Spinal cord (tissue), 10 donors: ENCODE data around the gene ABHD14A. TPM values are rescaled to one million over a fixed set of nuclear protein-coding genes. Genes with fewer than 3 reads are reported as not detected.

Experiments
- DNase-seq, 6 donors: peaks; one replicate each; pipeline versions ENCODE4 v3.0.0 to v3.0.0-alpha.2; 2013 to 2015; ENCODE audit warnings: low spot score in 6 of 6, low read depth in 4 of 6
- H3K27ac ChIP-seq: one replicate; pipeline ENCODE4 v1.5.1; 2013; ENCODE audit warnings: low read depth, low read length, control low read depth
- H3K27me3 ChIP-seq: one replicate; pipeline ENCODE4 v1.6.1; 2013; ENCODE audit warnings: low read length; ENCODE audit not compliant: control insufficient read depth, insufficient read depth
- H3K36me3 ChIP-seq: one replicate; pipeline ENCODE4 v1.6.1; 2013; ENCODE audit warnings: low read length; ENCODE audit not compliant: control insufficient read depth, insufficient read depth
- H3K4me1 ChIP-seq: one replicate; pipeline ENCODE4 v1.6.1; 2013; ENCODE audit warnings: low read length; ENCODE audit not compliant: control insufficient read depth, insufficient read depth
- H3K4me3 ChIP-seq: one replicate; pipeline ENCODE4 v1.5.1; 2013; ENCODE audit warnings: low read depth, low read length, control low read depth
- H3K9me3 ChIP-seq: one replicate; pipeline ENCODE4 v1.6.1; 2013; ENCODE audit warnings: low read length; ENCODE audit not compliant: control insufficient read depth, insufficient read depth
- WGBS: methylation state at CpG from one replicate; pipeline ENCODE4 v1.1.5; 2013; ENCODE audit warnings: missing lambda C conversion rate; ENCODE audit not compliant: insufficient coverage; 5-methylcytosine and 5-hydroxymethylcytosine counted together
- polyA plus RNA-seq, 2 donors: library from polyadenylated mRNA; unstranded; fragments of 120-200 nt; gene quantifications; one replicate each; pipeline ENCODE4 v1.2.1, GENCODE V29; 2013; ENCODE audit not compliant: insufficient read length in 2 of 2
- total RNA-seq, 2 donors: library from RNA; depleted of rRNA in 1 of 2; stranded (reverse); fragments of 120-200 nt in 1 of 2; fragments of >200 nt in 1 of 2; gene quantifications; one replicate each; pipeline versions ENCODE4 v1.2.3 to v1.2.4, GENCODE V29; 2013 to 2014
- donor health status: healthy.

The ABHD14A gene
- total and polyA plus RNA-seq, 4 donors = 20.5 to 66.6 (median 58.1) TPM

- Histone ChIP-seq H3K9me3 (no peaks in the 10 kb centered on the region), H3K27ac (peak overlapping the region; percentile 4), H3K4me1 (peaks cover 57% of the 10 kb centered on the region), H3K36me3 (no peaks in the 10 kb centered on the region), H3K27me3 (no peaks in the 10 kb centered on the region), H3K4me3 (no peak overlapping the region)
- 79% methylated on average over 4 of the region's 4 CpGs for WGBS
- DNase-seq = no peak
These were observed 30.1 kb downstream of the ABHD14A start for GRCh38 chr3:52004906-52005395.

GRCh38 chr3:52005571-52005986, 30.7 kb downstream of the ABHD14A start:
- H3K27me3 ChIP-seq = no peaks in the 10 kb centered on the region
- H3K27ac ChIP-seq = peak overlapping the region; percentile 4
- WGBS = 10% methylated on average over 15 of the region's 15 CpGs
- peak in 2 of 6 donors; percentile 68 to 86 for DNase-seq
- H3K4me1 ChIP-seq = peaks cover 57% of the 10 kb centered on the region
- no peaks in the 10 kb centered on the region for H3K36me3 ChIP-seq
- H3K9me3 ChIP-seq = no peaks in the 10 kb centered on the region
- no peak overlapping the region for H3K4me3 ChIP-seq

- Histone ChIP-seq H3K27ac (no peak overlapping the region), H3K4me3 (no peak overlapping the region), H3K27me3 (no peaks in the 10 kb centered on the region), H3K4me1 (peaks cover 57% of the 10 kb centered on the region), H3K9me3 (no peaks in the 10 kb centered on the region), H3K36me3 (no peaks in the 10 kb centered on the region)
- WGBS = 55% methylated on average over 8 of the region's 8 CpGs
- no peak for DNase-seq
These were observed 31.4 kb downstream of the ABHD14A start for GRCh38 chr3:52006017-52006819.

- no peaks in the 10 kb centered on the region for H3K36me3 ChIP-seq
- H3K4me3 ChIP-seq = no peak overlapping the region
- H3K27me3 ChIP-seq = no peaks in the 10 kb centered on the region
- DNase-seq = no peak
- no peak overlapping the region for H3K27ac ChIP-seq
- H3K4me1 ChIP-seq = peaks cover 51% of the 10 kb centered on the region
- no peaks in the 10 kb centered on the region for H3K9me3 ChIP-seq
- 83% methylated on average over 5 of the region's 6 CpGs for WGBS
These were observed 31.9 kb downstream of the ABHD14A start for GRCh38 chr3:52006820-52007133.

- WGBS = 80% methylated on average over 1 of the region's 4 CpGs
- Histone ChIP-seq H3K27me3 (no peaks in the 10 kb centered on the region), H3K4me1 (peaks cover 46% of the 10 kb centered on the region), H3K9me3 (no peaks in the 10 kb centered on the region), H3K27ac (no peak overlapping the region), H3K4me3 (no peak overlapping the region), H3K36me3 (no peaks in the 10 kb centered on the region)
- DNase-seq = no peak
These were observed 32.4 kb downstream of the ABHD14A start for GRCh38 chr3:52007291-52007690.

GRCh38 chr3:52010431-52010830, 35.6 kb downstream of the ABHD14A start:
- H3K4me3 ChIP-seq = no peak overlapping the region
- no peak for DNase-seq
- no peaks in the 10 kb centered on the region for H3K36me3 ChIP-seq
- H3K27ac ChIP-seq = no peak overlapping the region
- H3K4me1 ChIP-seq = peaks cover 20% of the 10 kb centered on the region
- no peaks in the 10 kb centered on the region for H3K9me3 ChIP-seq
- H3K27me3 ChIP-seq = no peaks in the 10 kb centered on the region

GRCh38 chr3:52012699-52013098, 37.8 kb downstream of the ABHD14A start:
- 71% methylated on average over 7 of the region's 7 CpGs for WGBS
- no peaks in the 10 kb centered on the region for H3K9me3 ChIP-seq
- H3K4me3 ChIP-seq = no peak overlapping the region
- no peak for DNase-seq
- no peaks in the 10 kb centered on the region for H3K36me3 ChIP-seq
- H3K27me3 ChIP-seq = no peaks in the 10 kb centered on the region
- H3K4me1 ChIP-seq = peaks cover 22% of the 10 kb centered on the region
- no peak overlapping the region for H3K27ac ChIP-seq

GRCh38 chr3:52013802-52014598, 39.1 kb downstream of the ABHD14A start:
- H3K4me3 ChIP-seq = no peak overlapping the region
- H3K4me1 ChIP-seq = peaks cover 25% of the 10 kb centered on the region
- no peaks in the 10 kb centered on the region for H3K27me3 ChIP-seq
- H3K27ac ChIP-seq = no peak overlapping the region
- WGBS = 85% methylated on average over 5 of the region's 6 CpGs
- no peaks in the 10 kb centered on the region for H3K9me3 ChIP-seq
- no peaks in the 10 kb centered on the region for H3K36me3 ChIP-seq
- no peak for DNase-seq

GRCh38 chr3:52014613-52015012, 39.7 kb downstream of the ABHD14A start:
- no peak for DNase-seq
- H3K4me1 ChIP-seq = peaks cover 31% of the 10 kb centered on the region
- 81% methylated on average over 8 of the region's 8 CpGs for WGBS

More at GRCh38 chr3:52014613-52015012, 39.7 kb downstream of the ABHD14A start:
- Histone ChIP-seq H3K4me3 (no peak overlapping the region), H3K27me3 (no peaks in the 10 kb centered on the region), H3K27ac (no peak overlapping the region), H3K36me3 (no peaks in the 10 kb centered on the region), H3K9me3 (no peaks in the 10 kb centered on the region)
